Kidney tubule cell (primary cell): Measurements from ENCODE around the gene RALGDS.
"Not testable (repeated sequence)": the region's sequence is repeated elsewhere in the genome, so short reads cannot be mapped to it uniquely, and the experiment has no call there.

Source experiments
- DNase-seq: peaks from one replicate; pipeline ENCODE4 v3.0.0-alpha.2; 2018; ENCODE audit warnings: low spot score

RALGDS gene

GRCh38 chr9:133088146-133088750, 32.8 kb downstream of the RALGDS start:
- no peak for DNase-seq

DNA sequence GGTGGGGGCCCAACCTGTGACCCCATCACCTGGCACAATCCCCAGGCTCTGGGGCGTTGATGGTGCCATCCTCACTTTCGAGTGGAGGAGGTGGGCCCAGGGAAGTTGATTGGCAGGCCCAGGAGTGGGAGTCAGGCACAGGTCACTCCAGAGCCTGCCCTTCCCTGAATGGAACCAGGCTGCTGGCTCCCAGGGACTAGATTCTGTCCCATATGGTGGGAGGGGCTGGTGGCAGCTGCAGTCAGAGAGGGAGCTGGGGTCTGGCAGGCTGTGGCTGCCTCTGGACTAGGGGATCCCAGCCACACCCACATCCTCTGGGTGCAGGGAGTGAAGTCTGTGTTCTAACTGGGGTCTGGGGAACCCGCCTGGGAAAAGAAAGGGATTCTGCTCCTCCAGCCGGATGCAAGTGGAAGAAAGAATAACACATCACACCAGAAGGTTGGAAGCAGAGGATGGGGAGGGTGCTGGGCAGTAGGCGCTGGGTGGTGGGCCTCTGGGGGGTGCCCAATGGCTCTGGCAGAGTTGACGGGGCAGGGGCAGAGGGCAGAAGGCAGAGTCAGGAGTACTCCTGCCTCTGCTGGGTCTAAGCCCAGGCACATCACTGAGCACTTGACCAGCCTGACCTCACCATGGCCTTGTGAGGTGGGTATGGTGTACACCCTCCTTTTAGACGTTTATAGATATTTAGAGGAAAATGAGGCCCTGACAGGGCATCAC, 33.5 kb downstream of the RALGDS start:
- no peak for DNase-seq

DNA sequence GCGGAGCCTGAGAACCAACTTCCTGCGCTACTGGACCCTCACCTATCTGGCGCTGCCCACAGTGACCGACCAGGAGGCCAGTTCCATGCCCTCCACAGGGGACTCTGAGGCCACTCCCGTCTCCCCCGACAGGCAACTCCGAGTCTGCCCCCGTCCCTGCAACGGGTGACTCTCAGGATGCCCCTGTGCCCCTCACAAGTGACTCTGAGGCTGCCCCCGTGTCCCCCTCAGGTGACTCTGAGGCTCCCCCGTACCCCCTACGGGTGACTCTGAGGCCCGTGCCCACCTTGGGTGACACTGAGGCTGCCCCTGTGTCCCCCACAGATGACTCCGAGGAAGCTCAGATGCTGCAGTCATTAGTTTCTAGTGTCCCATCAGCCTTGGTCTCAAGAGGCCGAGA, 34.1 kb downstream of the RALGDS start:
- DNase-seq = no peak

DNA sequence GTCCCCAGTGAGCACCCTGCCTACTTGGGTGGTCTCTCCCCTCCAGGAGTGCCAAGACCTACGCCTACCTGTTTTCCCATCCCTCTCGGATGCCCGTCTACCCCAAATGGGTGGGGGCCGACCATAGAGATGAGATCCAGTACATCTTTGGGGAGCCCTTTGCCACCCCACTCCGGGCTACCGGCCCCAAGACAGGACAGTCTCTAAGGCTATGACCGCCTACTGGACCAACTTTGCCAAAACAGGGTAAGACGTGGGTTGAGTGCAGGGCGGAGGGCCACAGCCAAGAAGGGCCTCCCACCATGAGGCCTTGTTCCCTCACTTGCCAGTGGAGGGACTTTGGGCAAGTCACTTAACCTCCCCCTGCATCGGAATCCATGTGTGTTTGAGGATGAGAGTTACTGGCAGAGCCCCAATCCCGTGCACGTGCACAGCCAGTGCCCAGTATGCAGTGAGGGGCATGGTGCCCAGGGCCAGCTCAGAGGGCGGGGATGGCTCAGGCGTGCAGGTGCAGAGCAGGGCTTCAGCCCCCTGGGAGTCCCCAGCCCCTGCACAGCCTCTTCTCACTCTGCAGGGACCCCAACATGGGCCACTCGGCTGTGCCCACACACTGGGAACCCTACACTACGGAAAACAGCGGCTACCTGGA, 34.7 kb downstream of the RALGDS start:
- not testable (repeated sequence) for DNase-seq

- DNase-seq = not testable (repeated sequence)
Observed at GRCh38 chr9:133083688-133084087, 37.4 kb downstream of the RALGDS start.

DNA sequence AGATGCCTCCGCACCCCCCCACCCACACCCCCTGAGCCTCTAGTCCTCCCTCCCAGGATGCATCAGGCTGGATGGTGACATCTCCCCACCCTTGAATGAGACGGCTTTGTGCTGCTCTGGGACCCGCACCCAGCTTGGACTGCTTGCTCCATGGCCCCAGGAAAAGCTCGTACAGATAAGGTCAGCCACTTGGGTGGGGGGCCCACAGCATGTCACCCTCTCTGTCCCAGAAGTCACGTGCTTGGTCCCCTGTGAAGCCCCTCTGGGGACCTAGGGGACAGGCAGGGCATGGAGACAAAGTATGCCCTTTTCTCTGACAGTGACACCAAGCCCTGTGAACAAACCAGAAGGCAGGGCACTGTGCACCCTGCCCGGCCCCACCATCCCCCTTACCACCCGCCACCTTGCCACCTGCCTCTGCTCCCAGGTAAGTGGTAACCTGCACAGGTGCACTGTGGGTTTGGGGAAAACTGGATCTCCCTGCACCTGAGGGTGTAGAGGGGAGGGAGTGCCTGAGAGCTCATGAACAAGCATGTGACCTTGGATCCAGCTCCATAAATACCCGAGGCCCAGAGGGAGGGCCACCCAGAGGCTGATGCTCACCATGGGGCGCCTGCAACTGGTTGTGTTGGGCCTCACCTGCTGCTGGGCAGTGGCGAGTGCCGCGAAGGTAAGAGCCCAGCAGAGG, 38.9 kb downstream of the RALGDS start:
- not testable (repeated sequence) for DNase-seq

DNA sequence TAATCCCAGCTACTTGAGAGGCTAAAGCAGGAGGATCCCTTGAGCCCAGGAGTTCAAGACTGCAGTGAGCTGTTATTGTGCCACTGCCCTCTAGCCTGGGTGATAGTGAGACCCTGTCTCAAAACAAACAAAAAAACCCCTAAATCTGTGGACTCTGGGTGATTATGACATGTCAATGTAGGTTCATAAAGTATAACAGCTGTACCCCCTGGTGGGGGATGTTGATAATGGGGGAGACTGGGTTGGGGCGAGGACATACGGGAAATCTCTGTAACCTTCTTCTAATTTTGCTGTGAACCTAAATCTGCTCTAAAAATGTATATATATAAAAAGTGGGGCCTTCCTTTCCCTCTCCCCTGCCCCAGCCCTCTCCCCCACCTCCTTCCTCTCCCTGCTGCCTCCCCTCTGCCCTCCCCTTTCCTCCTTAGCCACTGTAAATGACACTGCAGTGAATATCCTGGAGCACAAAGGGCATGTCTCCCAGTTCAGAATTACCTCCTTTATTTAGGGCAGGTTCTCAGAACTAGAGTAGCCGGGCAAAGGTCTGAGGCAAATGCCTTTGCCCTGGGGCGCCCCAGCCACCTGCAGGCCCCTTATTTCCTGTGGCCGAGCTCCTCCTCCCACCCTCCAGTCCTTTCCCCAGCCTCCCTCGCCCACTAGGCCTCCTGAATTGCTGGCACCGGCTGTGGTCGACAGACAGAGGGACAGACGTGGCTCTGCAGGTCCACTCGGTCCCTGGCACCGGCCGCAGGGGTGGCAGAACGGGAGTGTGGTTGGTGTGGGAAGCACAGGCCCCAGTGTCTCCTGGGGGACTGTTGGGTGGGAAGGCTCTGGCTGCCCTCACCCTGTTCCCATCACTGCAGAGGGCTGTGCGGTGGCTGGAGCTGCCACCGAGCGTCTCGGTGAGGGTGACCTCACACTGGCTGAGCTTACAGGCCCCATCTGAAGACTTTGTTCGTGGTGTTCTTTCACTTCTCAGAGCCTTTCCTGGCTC, 40.0 kb downstream of the RALGDS start:
- DNase-seq = not testable (repeated sequence)

DNA sequence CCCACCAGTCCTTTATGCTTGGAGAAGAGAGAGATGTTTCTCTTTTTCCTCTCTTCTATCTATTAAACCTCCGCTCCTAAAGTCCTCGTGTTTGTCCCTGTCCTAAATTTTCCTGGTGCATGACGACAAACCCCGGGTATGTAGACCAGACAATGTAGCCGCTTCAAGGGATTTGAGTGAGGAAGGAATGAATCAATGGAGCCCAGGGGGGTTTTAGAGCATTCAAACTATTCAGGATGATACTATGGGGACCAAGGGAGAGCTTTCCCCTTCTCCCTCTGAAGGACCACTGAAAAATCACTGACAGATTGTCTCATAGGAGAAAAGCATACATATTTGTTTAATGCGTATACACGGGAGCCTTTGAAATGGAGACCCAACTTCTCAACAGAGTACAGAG, 40.9 kb downstream of the RALGDS start:
- DNase-seq = no peak

DNA sequence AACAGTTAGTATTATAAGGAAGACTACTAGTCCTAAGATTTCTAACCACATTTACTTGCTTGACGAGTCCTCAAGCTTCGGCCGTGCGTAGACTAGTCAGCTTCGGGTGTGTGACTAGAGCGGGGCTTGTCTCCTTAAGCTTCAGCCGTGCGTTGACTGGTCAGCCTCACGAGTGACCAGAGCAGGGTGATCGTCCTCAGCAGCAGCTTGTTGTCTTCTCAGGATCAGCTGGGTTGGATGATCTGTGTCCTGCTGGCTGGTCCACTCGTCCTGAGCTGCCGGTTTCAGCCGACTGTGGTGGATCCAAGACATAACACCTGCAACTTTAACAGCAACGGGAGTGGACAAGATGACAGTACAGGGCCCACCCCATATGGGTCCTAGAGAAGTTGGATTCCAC, 42.6 kb downstream of the RALGDS start:
- DNase-seq = no peak

DNA sequence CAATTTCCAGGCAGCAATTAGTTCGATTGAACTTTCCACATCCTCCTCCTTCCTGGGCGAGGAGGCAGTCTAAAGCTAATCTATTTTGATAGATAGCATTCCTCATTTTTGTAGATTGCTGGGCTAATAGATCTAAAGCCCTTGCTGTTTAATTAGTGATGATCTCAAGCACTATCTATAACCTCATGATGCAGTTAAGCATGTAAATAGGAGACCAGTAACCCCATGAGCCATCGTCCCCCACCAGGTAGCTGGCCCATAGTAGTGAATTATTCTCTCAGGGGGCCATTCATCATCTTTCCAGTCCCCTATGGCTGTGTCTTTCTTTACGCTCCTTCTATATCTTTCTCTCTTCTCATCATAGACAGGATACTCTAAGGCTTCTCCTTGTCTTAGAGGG, 44.3 kb downstream of the RALGDS start:
- no peak for DNase-seq

DNA sequence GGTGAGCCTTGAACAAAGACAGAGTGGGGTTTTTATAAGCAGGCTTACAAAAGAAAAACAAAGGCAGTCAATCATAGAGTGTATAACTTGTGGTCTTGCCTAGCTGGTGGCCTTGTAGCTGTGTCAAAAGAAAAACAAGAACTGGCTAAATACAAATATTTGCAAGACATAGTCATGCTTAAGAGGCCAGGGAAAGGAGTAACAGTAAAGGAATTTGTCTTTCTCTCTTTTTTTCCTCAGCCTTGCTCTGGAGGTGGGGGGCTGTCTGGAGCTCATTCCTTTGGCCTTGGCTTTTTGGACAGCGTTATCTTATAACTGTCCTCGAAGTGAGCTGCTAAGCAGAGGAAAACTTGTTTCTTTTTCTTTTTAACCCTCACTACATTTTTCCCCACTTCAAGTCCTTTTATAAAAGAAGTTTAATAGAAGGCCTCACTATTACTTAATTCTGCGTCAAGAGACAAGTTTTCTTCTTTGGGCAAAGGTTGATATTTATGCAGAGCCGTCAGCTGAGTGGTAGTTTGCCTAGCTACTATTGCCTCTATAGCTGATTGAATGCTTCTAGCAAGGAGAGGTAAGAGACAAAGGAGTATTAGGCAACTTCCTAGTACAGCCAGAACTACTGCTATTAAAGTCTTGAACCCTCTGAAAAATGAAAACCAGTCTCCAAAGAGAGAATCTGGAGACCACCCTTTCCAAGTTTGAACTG, 45.0 kb downstream of the RALGDS start:
- peak; percentile 76 for DNase-seq

DNA sequence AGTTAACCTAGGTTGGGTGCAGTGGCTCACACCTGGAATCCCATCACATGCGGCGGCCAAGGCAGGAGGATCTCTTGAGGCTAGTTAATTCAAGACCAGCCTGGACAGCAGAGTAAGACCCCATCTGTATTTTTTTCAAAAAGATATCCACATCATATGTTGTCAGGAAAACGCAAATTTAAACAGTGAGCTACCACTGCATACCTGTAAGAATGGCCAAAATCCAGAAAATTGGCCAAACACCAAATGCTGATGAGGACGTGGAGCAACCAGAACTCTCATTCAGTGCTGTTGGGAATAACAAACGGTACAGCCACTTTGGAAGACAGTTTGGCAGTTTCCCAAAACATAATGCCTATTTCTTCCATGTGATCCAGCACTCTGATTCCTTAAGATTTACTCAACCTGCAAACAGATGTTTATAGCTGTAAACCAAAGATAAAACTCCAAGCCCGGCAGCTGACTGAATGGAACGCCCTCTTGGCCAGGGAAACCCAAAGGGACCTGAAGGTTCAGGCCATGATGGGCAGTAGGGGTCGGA, 46.9 kb downstream of the RALGDS start:
- no peak for DNase-seq

DNA sequence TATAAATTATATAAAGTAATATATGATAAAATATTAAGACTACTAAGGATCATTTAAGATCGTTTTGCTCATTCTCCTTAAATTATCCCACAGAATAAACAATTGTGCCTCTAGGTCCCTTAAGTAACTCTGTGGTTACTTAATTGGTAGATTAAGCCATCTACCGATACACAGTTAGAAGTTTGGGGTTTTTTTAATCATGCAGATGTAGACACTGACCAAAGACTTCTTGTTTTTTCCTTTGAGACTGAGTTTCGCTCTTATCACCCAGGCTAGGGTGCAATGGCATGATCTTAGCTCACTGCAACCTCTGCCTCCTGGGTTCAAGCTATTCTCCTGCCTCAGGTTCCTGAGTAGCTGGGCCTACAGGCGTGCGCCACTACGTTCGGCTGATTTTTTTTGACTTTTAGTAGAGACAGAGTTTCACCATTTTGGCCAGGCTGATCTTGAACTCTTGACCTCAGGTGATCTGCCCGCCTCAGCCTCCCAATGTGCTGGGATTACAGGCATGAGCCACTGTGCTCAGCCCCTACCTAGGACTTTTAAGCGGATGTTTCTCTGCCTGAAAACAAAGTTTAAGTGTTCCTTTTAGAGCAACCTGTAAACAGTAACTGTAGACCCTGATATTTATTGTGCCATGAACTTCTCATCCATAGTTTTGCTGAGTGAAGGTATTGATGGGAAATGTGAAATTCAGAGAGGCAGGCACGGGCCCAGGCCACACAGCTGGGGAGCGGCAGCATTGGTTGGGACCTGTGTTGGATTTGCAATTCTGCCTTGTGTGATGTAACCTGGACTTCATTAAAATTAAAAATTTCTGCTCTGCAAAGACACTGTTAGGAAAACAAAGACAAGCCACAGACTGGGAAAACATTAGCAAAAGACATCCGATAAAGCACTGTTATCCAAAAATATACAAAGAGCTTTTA, 47.7 kb downstream of the RALGDS start:
- DNase-seq = no peak

DNA sequence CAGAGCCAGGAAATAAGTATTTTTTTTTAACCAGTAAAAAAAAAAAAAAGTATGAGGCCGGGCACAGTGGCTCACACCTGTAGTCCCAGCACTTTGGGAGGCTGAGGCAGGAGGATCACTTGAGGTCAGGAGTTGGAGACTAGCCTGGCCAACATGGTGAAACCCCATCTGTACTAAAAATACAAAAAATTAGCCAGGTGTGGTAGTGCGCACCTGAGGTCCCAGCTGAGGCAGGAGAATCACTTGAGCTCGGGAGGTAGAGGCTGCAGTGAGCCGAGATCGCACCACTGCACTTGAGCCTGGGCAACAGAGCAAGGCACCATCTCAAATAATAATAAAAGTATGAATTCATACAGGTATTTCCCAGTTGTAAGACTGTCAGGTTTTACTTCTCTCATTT, 48.8 kb downstream of the RALGDS start:
- DNase-seq = not testable (repeated sequence)

GRCh38 chr9:133071484-133072150, 49.4 kb downstream of the RALGDS start:
- DNase-seq = no peak

DNA sequence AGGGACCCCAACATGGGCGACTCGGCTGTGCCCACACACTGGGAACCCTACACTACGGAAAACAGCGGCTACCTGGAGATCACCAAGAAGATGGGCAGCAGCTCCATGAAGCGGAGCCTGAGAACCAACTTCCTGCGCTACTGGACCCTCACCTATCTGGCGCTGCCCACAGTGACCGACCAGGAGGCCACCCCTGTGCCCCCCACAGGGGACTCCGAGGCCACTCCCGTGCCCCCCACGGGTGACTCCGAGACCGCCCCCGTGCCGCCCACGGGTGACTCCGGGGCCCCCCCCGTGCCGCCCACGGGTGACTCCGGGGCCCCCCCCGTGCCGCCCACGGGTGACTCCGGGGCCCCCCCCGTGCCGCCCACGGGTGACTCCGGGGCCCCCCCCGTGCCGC, 50.1 kb downstream of the RALGDS start:
- DNase-seq = not testable (repeated sequence)

GRCh38 chr9:133070500-133070961, 50.5 kb downstream of the RALGDS start:
- DNase-seq = not testable (repeated sequence)

GRCh38 chr9:133068431-133068830, 52.6 kb downstream of the RALGDS start:
- not testable (repeated sequence) for DNase-seq

- DNase-seq = no peak
Observed at GRCh38 chr9:133067813-133068212, 53.2 kb downstream of the RALGDS start.
